ENCODE data around the gene L3MBTL2.

Gene L3MBTL2

DNA sequence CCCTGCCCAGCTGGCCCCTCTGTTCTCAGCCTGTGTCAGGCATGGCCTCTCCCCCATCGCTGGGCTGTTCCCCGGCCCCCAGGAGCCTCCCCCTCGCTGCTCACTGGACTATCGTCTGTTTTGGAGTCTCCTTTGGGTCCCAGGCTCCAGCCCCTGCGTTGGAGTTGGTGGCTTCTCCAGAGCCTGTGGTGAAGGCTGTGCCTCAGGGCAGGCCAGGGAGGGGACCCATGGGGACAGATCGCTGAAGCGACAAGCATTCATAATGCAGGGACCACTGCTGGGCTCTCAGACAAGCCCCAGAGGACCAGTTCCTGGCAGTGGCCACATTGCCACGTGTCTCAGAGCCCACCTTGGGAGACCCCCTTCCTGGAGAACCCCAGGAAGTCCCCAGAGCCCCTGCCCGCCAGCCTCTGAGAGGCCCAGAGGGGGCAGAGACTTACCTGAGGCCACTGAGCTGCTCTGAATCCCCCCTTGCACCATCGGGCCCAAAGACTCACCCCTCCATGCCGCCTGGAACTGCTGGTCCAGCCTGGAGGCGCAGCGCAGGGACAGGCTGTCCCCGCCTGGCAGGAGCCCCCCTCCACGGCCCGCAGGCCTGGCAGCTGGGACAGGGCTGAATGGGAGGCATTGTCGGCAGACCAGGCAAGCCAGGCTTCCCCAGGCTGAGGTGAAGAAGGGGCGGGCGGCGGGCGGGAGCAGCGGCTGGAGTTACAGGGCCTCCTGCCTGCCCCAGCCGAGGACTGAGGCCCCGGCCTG is 35.4 kb downstream of the L3MBTL2 start, which contains the start of gene CHADL:
CHADL (minus strand) TSS at position 555 of the 756 bp plus-strand sequence; CDS start at position 505, 50 bp downstream.
- H3K79me1 ChIP-seq (ENCODE audit: low read length), result no peaks in the 10 kb centered on the region
- H3K9ac ChIP-seq (ENCODE audit: low read length), result no peak within 1 kb of the TSS
- H2BK15ac ChIP-seq (replicated peaks; ENCODE audit: low read depth), result no peak within 1 kb of the TSS
- H4K8ac ChIP-seq (ENCODE audit: low read depth, low read length), result no peak within 1 kb of the TSS
- no peak within 1 kb of the TSS for H3K18ac ChIP-seq (ENCODE audit: low read length)
- no peaks in the 10 kb centered on the region for H3K4me1 ChIP-seq (ENCODE audit: control insufficient read depth, low read depth, low read length)
- no peak within 1 kb of the TSS for H3K4me3 ChIP-seq (ENCODE audit: low read length)
- no peak within 1 kb of the TSS for H4K5ac ChIP-seq (ENCODE audit: low read length)
- no peak within 1 kb of the TSS for H2BK5ac ChIP-seq (ENCODE audit: low read length)
- no peak within 1 kb of the TSS for H2BK120ac ChIP-seq (ENCODE audit: low read depth, low read length)
- H3K79me2 ChIP-seq (ENCODE audit: control insufficient read depth, insufficient read depth, low read length), result no peaks in the 10 kb centered on the region
- no peak within 1 kb of the TSS for H3K23ac ChIP-seq (ENCODE audit: low read length)
- H3K36me3 ChIP-seq (ENCODE audit: control insufficient read depth, insufficient read depth, low read length), result peaks cover 3% of the 10 kb centered on the region
- no peak within 1 kb of the TSS for H3K27ac ChIP-seq (ENCODE audit: low read depth, low read length)
- no peak within 1 kb of the TSS for H3K56ac ChIP-seq (ENCODE audit: low read length)
- H3K4me2 ChIP-seq (ENCODE audit: low read length), result no peak within 1 kb of the TSS
- no peak within 1 kb of the TSS for H3K4ac ChIP-seq (ENCODE audit: low read depth, low read length)
- H2AK5ac ChIP-seq (ENCODE audit: low read length), result no peak within 1 kb of the TSS
- WGBS (ENCODE audit: extremely low coverage, insufficient coverage, low lambda C conversion rate), result no CpG with 5 or more reads among the region's 24 CpGs
- no peaks in the 10 kb centered on the region for H3K27me3 ChIP-seq (ENCODE audit: insufficient read depth, low read length, poor library complexity)
- no peak for DNase-seq

DNA sequence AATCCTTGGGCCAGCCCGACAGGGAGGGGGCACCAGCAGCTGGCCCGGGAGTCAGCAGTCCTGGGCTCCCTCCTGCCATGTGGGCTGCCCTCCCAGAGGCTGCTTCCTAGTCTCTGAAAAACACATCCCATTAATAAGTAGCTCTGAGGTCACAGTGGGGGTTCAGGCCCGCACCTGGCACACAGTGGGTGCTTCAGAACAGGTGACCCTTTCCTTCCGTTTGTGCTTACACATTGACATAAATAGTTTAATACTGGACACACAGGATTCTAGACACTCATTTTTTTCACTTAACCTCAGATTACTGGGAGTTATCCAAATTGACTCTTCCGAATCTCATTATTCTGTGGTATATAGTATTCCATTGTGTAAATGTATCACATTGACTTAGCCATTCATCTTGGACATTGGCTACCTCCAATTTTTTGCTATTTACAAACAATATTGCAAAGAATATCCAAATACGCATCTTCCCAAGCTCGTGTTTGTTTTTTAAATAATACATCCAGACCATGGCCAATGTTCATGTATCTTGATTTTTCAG is 36.1 kb downstream of the L3MBTL2 start:
- Histone ChIP-seq H3K18ac (ENCODE audit: low read length) (no peak overlapping the region), H4K8ac (ENCODE audit: low read depth, low read length) (no peak overlapping the region), H3K79me1 (ENCODE audit: low read length) (no peaks in the 10 kb centered on the region), H3K27me3 (ENCODE audit: insufficient read depth, low read length, poor library complexity) (no peaks in the 10 kb centered on the region), H2BK15ac (replicated peaks; ENCODE audit: low read depth) (no peak overlapping the region), H3K79me2 (ENCODE audit: control insufficient read depth, insufficient read depth, low read length) (no peaks in the 10 kb centered on the region), H3K36me3 (ENCODE audit: control insufficient read depth, insufficient read depth, low read length) (peaks cover 6% of the 10 kb centered on the region), H2AK5ac (ENCODE audit: low read length) (no peak overlapping the region), H3K56ac (ENCODE audit: low read length) (no peak overlapping the region), H3K27ac (ENCODE audit: low read depth, low read length) (no peak overlapping the region), H3K4me2 (ENCODE audit: low read length) (no peak overlapping the region), H3K4ac (ENCODE audit: low read depth, low read length) (no peak overlapping the region), H4K5ac (ENCODE audit: low read length) (no peak overlapping the region), H2BK120ac (ENCODE audit: low read depth, low read length) (no peak overlapping the region), H2BK5ac (ENCODE audit: low read length) (no peak overlapping the region), H3K23ac (ENCODE audit: low read length) (no peak overlapping the region), H3K4me3 (ENCODE audit: low read length) (no peak overlapping the region), H3K9ac (ENCODE audit: low read length) (no peak overlapping the region), H3K4me1 (ENCODE audit: control insufficient read depth, low read depth, low read length) (no peaks in the 10 kb centered on the region)
- DNase-seq, result no peak
- no CpG with 5 or more reads among the region's 7 CpGs for WGBS (ENCODE audit: extremely low coverage, insufficient coverage, low lambda C conversion rate)

DNA sequence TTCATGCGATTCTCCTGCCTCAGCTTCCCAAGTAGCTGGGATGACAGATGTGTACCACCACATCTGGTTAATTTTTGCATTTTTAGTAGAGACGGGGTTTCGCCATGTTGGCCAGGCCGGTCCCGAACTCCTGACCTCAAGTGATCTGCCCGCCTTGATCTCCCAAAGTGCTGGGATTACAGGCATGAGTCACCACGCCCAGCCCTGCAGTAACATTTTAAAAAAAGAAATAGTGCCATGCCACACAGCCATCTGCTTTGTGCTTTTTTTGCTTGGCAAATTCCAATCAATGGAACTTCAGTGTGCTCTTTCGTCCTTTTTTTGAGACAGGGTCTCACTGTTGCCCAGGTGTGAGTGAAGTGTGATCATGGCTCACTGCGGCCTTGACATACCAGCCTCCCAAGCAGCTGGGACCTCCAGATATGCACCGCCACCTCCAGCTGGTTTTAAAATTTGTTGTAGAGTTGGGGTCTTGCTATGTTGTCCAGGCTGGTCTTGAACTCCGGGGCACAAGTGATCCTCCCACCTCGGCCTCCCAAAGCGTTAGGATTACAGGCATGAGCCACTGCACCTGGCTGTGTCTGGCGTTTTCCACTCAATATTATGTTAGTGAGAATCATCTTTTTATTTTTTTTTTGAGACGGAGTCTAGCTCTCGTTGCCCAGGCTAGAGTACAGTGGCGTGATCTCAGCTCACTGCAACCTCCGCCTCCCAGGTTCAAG is 37.4 kb downstream of the L3MBTL2 start:
- no CpG with 5 or more reads among the region's 18 CpGs for WGBS (ENCODE audit: extremely low coverage, insufficient coverage, low lambda C conversion rate)
- Histone ChIP-seq H3K18ac (ENCODE audit: low read length) (no peak overlapping the region), H2AK5ac (ENCODE audit: low read length) (no peak overlapping the region), H3K4me2 (ENCODE audit: low read length) (no peak overlapping the region), H4K5ac (ENCODE audit: low read length) (no peak overlapping the region), H3K4me1 (ENCODE audit: control insufficient read depth, low read depth, low read length) (no peaks in the 10 kb centered on the region), H3K27me3 (ENCODE audit: insufficient read depth, low read length, poor library complexity) (no peaks in the 10 kb centered on the region), H3K79me2 (ENCODE audit: control insufficient read depth, insufficient read depth, low read length) (no peaks in the 10 kb centered on the region), H3K56ac (ENCODE audit: low read length) (no peak overlapping the region), H3K36me3 (ENCODE audit: control insufficient read depth, insufficient read depth, low read length) (peaks cover 7% of the 10 kb centered on the region), H2BK15ac (replicated peaks; ENCODE audit: low read depth) (no peak overlapping the region), H3K23ac (ENCODE audit: low read length) (no peak overlapping the region), H2BK120ac (ENCODE audit: low read depth, low read length) (no peak overlapping the region), H3K9ac (ENCODE audit: low read length) (no peak overlapping the region), H2BK5ac (ENCODE audit: low read length) (no peak overlapping the region), H3K27ac (ENCODE audit: low read depth, low read length) (no peak overlapping the region), H3K4ac (ENCODE audit: low read depth, low read length) (no peak overlapping the region), H4K8ac (ENCODE audit: low read depth, low read length) (no peak overlapping the region), H3K4me3 (ENCODE audit: low read length) (no peak overlapping the region), H3K79me1 (ENCODE audit: low read length) (no peaks in the 10 kb centered on the region)
- DNase-seq, result no peak

DNA sequence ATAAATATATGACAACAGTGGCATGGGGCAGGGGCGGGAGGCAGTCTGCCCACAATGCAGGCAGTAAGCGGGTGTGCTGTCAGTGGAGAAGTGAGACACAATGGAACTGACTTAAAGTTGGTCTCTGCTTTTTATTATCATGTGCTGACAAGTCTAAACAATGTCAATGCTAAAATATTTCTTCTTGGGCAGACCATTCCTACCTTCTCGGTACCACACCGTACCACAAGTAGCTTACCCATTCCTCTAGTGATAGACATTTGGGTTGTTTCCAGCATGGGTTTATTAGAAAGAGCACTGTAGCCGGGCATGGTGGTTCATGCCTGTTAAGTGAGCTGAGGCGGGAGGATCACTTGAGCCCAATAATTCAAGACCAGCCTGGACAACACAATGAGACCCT is 38.2 kb downstream of the L3MBTL2 start:
- Histone ChIP-seq H3K27ac (ENCODE audit: low read depth, low read length) (no peak overlapping the region), H3K27me3 (ENCODE audit: insufficient read depth, low read length, poor library complexity) (no peaks in the 10 kb centered on the region), H3K23ac (ENCODE audit: low read length) (no peak overlapping the region), H2AK5ac (ENCODE audit: low read length) (no peak overlapping the region), H3K4me1 (ENCODE audit: control insufficient read depth, low read depth, low read length) (no peaks in the 10 kb centered on the region), H3K4me3 (ENCODE audit: low read length) (no peak overlapping the region), H3K9ac (ENCODE audit: low read length) (no peak overlapping the region), H2BK120ac (ENCODE audit: low read depth, low read length) (no peak overlapping the region), H3K4me2 (ENCODE audit: low read length) (no peak overlapping the region), H4K5ac (ENCODE audit: low read length) (no peak overlapping the region), H3K18ac (ENCODE audit: low read length) (no peak overlapping the region), H3K79me1 (ENCODE audit: low read length) (no peaks in the 10 kb centered on the region), H2BK5ac (ENCODE audit: low read length) (no peak overlapping the region), H3K56ac (ENCODE audit: low read length) (no peak overlapping the region), H2BK15ac (replicated peaks; ENCODE audit: low read depth) (no peak overlapping the region), H3K79me2 (ENCODE audit: control insufficient read depth, insufficient read depth, low read length) (no peaks in the 10 kb centered on the region), H4K8ac (ENCODE audit: low read depth, low read length) (no peak overlapping the region), H3K36me3 (ENCODE audit: control insufficient read depth, insufficient read depth, low read length) (peaks cover 10% of the 10 kb centered on the region), H3K4ac (ENCODE audit: low read depth, low read length) (no peak overlapping the region)
- no peak for DNase-seq
- no CpG with 5 or more reads among the region's 6 CpGs for WGBS (ENCODE audit: extremely low coverage, insufficient coverage, low lambda C conversion rate)

DNA sequence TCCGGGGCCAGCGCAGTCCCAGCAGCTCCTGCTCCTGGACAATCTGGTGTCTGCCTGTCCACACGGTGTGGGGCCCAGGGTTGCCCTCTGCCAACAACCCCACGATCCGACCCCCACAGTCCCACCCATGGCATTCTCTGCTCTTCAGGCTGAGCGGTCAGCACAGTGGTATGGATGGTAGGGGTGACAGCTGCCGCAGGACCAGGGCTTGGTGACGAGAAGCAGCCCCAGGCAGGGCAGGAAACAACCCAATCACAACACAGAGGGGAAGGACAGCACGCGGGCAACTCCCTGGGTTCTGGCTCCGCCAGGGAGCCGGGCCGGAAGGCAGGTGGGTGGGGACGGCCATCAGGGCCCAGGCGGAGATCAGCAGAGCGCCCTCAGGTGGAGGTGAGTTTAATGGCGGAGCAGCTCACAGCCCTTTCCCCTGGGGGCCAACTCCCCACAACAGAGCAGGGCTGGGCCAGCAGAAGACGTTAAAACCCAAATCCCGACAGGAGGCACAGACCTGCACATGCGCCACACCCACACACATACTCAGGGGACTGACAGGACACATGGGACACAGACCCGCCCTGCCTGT is 40.9 kb downstream of the L3MBTL2 start:
- Histone ChIP-seq H3K27me3 (ENCODE audit: insufficient read depth, low read length, poor library complexity) (no peaks in the 10 kb centered on the region), H4K5ac (ENCODE audit: low read length) (no peak overlapping the region), H3K18ac (ENCODE audit: low read length) (no peak overlapping the region), H3K4ac (ENCODE audit: low read depth, low read length) (no peak overlapping the region), H3K4me2 (ENCODE audit: low read length) (no peak overlapping the region), H2AK5ac (ENCODE audit: low read length) (no peak overlapping the region), H2BK120ac (ENCODE audit: low read depth, low read length) (no peak overlapping the region), H3K9ac (ENCODE audit: low read length) (no peak overlapping the region), H3K27ac (ENCODE audit: low read depth, low read length) (no peak overlapping the region), H3K4me3 (ENCODE audit: low read length) (no peak overlapping the region), H2BK15ac (replicated peaks; ENCODE audit: low read depth) (no peak overlapping the region), H3K36me3 (ENCODE audit: control insufficient read depth, insufficient read depth, low read length) (peaks cover 29% of the 10 kb centered on the region), H3K4me1 (ENCODE audit: control insufficient read depth, low read depth, low read length) (no peaks in the 10 kb centered on the region), H3K79me2 (ENCODE audit: control insufficient read depth, insufficient read depth, low read length) (no peaks in the 10 kb centered on the region), H3K79me1 (ENCODE audit: low read length) (no peaks in the 10 kb centered on the region), H4K8ac (ENCODE audit: low read depth, low read length) (no peak overlapping the region), H2BK5ac (ENCODE audit: low read length) (no peak overlapping the region), H3K23ac (ENCODE audit: low read length) (no peak overlapping the region), H3K56ac (ENCODE audit: low read length) (no peak overlapping the region)
- DNase-seq, result peak; percentile 34
- WGBS (ENCODE audit: extremely low coverage, insufficient coverage, low lambda C conversion rate), result no CpG with 5 or more reads among the region's 21 CpGs
